C4-2B (cell line): ENCODE results near the gene RRBP1.

Experiments
- CTCF ChIP-seq: fragments of 450-650 bp; conservative IDR thresholded peaks from 2 replicates; pipeline ENCODE4 v1.5.1; 2017; ENCODE audit warnings: mild to moderate bottlenecking
- ZFX ChIP-seq: fragments of 450-650 bp; IDR thresholded peaks from 2 replicates; pipeline ENCODE4 v1.6.1; 2017

DNA sequence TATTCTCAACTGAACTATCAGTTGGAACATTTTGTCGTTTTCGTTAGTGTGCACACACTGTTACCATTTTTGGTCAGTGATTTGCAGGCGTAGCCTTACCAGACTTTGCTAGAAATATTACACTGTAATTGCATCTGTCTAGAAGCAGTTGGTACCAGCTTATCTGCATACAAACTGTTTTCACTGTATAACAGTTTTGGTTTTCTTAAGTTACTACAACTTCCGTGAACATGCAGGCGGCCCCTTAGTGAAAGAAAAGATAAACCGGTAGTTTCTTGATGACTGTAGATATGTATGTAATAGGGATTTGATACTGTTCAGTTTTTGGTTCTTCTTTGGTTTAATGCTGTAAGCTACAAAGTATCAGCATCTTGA, 110.9 kb downstream of the RRBP1 start:
- TF ChIP-seq CTCF (no peak), ZFX (no peak)
